ENCODE measurements around the gene GNAL. TPM values are rescaled to one million over a fixed set of nuclear protein-coding genes. Genes with fewer than 3 reads are reported as not detected.

GNAL gene
- total and polyA plus RNA-seq, 8 donors: under 0.01 to 6.7 (median 1.8) TPM

DNA sequence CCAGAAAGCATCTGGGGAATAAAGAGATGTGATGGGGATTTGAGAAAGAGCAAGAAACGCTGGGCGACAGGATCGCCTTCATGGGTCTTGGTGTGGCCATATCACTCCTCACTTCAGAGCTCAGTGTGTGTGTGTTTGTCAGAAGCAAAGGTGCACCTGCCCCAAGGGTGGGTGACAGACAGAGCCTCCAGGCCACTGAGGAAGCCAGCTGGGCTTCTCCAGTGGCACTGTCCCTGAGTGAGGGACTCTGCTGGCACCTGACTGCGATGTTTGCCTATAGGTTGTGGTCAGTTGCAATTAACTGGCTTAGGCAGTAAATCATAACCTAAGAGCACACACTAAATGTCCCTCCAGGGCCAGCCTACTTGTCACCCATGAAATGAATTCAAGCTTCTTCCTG, 23.5 kb upstream of the GNAL start:
- peaks cover 0 to 33% (median 9%) of the 10 kb centered on the region in 3 donors for H3K27me3 ChIP-seq
- DNase-seq: no peak
- no peaks in the 10 kb centered on the region for H3K9me3 ChIP-seq
- H3K4me1 ChIP-seq: no peaks in the 10 kb centered on the region
- H3K4me3 ChIP-seq: no peak overlapping the region
- H3K36me3 ChIP-seq: no peaks in the 10 kb centered on the region
- TF ChIP-seq EP300 (IDR thresholded peaks at IDR 0.05): no peak
- TF ChIP-seq, protein P1, sequence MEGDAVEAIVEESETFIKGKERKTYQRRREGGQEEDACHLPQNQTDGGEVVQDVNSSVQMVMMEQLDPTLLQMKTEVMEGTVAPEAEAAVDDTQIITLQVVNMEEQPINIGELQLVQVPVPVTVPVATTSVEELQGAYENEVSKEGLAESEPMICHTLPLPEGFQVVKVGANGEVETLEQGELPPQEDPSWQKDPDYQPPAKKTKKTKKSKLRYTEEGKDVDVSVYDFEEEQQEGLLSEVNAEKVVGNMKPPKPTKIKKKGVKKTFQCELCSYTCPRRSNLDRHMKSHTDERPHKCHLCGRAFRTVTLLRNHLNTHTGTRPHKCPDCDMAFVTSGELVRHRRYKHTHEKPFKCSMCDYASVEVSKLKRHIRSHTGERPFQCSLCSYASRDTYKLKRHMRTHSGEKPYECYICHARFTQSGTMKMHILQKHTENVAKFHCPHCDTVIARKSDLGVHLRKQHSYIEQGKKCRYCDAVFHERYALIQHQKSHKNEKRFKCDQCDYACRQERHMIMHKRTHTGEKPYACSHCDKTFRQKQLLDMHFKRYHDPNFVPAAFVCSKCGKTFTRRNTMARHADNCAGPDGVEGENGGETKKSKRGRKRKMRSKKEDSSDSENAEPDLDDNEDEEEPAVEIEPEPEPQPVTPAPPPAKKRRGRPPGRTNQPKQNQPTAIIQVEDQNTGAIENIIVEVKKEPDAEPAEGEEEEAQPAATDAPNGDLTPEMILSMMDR (IDR thresholded peaks at IDR 0.05): no peak
- no peak for TF ChIP-seq POLR2AphosphoS5 (IDR thresholded peaks at IDR 0.05)
- no peak for TF ChIP-seq POLR2A (IDR thresholded peaks at IDR 0.05)
- 82 to 99% (median 90%) methylated on average over 4 of the region's 4 CpGs for WGBS, 5 donors
- intact Hi-C loops (cut with DNase I; ENCODE audit: low total_unique reads): no loop called here
- no peak overlapping the region for H3K27ac ChIP-seq

DNA sequence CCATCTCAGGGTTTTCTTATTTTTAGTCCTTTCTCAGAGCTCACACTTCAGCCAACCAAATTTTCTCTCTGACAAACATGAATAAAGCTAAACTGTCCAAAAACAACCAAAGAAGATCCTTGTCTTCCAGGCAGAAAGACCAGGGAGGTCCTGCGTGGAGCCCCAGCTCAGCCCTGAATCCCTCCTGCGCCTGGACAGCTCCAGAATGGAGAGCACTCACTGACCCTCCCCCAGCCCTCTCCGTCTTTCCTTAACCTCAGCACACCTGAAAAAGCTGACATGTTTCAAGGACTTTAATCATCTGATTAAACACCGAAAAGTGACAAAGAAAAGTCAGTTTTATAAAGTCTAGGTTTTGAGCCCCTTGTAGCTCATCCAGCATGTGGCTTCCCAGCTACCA, 22.9 kb upstream of the GNAL start:
- Histone ChIP-seq H3K36me3 (no peaks in the 10 kb centered on the region), H3K4me3 (no peak overlapping the region), H3K4me1 (no peaks in the 10 kb centered on the region), H3K27ac (no peak overlapping the region), H3K9me3 (no peaks in the 10 kb centered on the region), H3K27me3 (peaks cover 0 to 27% (median 9%) of the 10 kb centered on the region in 3 donors)
- DNase-seq: no peak
- intact Hi-C loops (cut with DNase I; ENCODE audit: low total_unique reads): no loop called here
- TF ChIP-seq POLR2A (IDR thresholded peaks at IDR 0.05): no peak
- no peak for TF ChIP-seq POLR2AphosphoS5 (IDR thresholded peaks at IDR 0.05)
- TF ChIP-seq EP300 (IDR thresholded peaks at IDR 0.05): no peak
- TF ChIP-seq, protein P1 (IDR thresholded peaks at IDR 0.05): no peak
- WGBS, 5 donors: 45 to 53% (median 50%) methylated on average over 4 of the region's 4 CpGs

DNA sequence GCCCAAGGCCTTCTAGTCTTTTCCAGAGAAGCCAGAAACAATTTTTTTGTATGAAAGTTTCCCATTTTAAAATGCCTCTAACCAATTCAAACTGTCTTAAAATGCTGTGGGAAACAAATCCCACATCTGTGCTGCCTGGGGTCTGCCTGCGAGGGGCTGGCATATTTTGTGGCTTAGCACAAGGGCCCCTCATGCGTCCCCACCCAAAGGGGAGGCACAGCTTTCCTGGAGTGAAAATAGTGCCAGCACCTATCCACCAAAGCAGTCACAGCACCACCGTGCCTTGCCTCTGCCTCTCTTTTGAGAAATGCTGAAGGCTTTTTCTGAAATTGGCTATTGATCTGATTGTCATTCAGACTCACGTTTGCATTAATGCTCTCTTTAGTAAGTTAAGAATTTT, 22.2 kb upstream of the GNAL start:
- 56 to 69% (median 64%) methylated on average over 4 of the region's 4 CpGs for WGBS, 5 donors
- TF ChIP-seq EP300 (IDR thresholded peaks at IDR 0.05) (no peak), POLR2AphosphoS5 (IDR thresholded peaks at IDR 0.05) (no peak), POLR2A (IDR thresholded peaks at IDR 0.05) (no peak)
- TF ChIP-seq, protein P1 (IDR thresholded peaks at IDR 0.05): no peak
- DNase-seq: no peak
- Histone ChIP-seq H3K36me3 (no peaks in the 10 kb centered on the region), H3K4me1 (no peaks in the 10 kb centered on the region), H3K27me3 (peaks cover 0 to 23% (median 9%) of the 10 kb centered on the region in 3 donors), H3K4me3 (no peak overlapping the region), H3K9me3 (no peaks in the 10 kb centered on the region), H3K27ac (no peak overlapping the region)
- intact Hi-C loops (cut with DNase I; ENCODE audit: low total_unique reads): no loop called here

DNA sequence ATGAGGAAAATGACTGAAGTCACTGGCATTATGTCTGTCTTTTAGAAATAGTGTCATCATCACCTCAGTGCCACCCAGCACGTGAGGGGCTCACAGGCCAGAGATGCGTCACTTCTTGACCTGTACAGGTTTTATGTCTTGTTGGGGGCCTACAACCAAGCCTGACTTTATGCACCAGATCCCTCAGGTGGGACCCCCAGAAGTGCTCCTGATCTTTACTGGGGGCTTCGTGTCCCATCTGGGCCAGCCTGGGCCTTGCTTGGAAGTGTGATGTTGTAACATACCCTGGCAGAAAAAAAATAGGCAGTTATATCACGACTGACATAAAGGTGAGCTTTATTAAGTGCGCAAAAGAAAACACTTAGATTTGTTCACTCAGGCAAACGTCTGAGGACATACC, 21.5 kb upstream of the GNAL start:
- no peak overlapping the region for H3K4me3 ChIP-seq
- intact Hi-C loops (cut with DNase I; ENCODE audit: low total_unique reads): no loop called here
- H3K27ac ChIP-seq: no peak overlapping the region
- 71 to 83% (median 76%) methylated on average over 6 of the region's 6 CpGs for WGBS, 5 donors
- DNase-seq: no peak
- no peaks in the 10 kb centered on the region for H3K4me1 ChIP-seq
- no peaks in the 10 kb centered on the region for H3K9me3 ChIP-seq
- no peaks in the 10 kb centered on the region for H3K36me3 ChIP-seq
- no peak for TF ChIP-seq POLR2A (IDR thresholded peaks at IDR 0.05)
- TF ChIP-seq POLR2AphosphoS5 (IDR thresholded peaks at IDR 0.05): no peak
- no peak for TF ChIP-seq EP300 (IDR thresholded peaks at IDR 0.05)
- TF ChIP-seq, protein P1 (IDR thresholded peaks at IDR 0.05): no peak
- H3K27me3 ChIP-seq: peaks cover 0 to 30% (median 4%) of the 10 kb centered on the region in 3 donors
